Thyroid gland (tissue), 4 donors: ENCODE results near the gene EPC1.

Source experiments
- CTCF ChIP-seq, 6 experiments: fragments of 200-600 bp in 3 of 6; fragments of 450-650 bp in 3 of 6; sonication (generic) in 3 of 6; IDR thresholded peaks; one replicate each; pipeline ENCODE4 v1.5.1; 2016 to 2019; ENCODE audit warnings: antibody characterized with exemption in 6 of 6, mild to moderate bottlenecking in 2 of 6, inconsistent platforms in 1 of 6, moderate library complexity in 1 of 6
- POLR2A ChIP-seq, 2 donors: fragments of 450-650 bp; IDR thresholded peaks; one replicate each; pipeline ENCODE4 v1.6.1; 2017; ENCODE audit warnings: antibody characterized with exemption in 2 of 2, mild to moderate bottlenecking in 2 of 2, moderate library complexity in 1 of 2

- TF ChIP-seq CTCF (IDR thresholded peaks at IDR 0.05) (no peak), POLR2A (IDR thresholded peaks at IDR 0.05) (no peak)
Observed at GRCh38 chr10:32293581-32293980, 53.4 kb downstream of the EPC1 start.
